AG08395 (cell line): ENCODE results near the gene FHIT.
A peak's percentile ranks its signal among the peaks of the same experiment; 100 is the strongest.

Source experiments
- DNase-seq: peaks from one replicate; pipeline ENCODE4 v3.0.0; 2012; ENCODE audit warnings: mixed read lengths, low spot score

FHIT gene

GRCh38 chr3:60160822-60161748, 1090.2 kb downstream of the FHIT start:
- no peak for DNase-seq

- no peak for DNase-seq
These were observed 1091.0 kb downstream of the FHIT start for GRCh38 chr3:60160111-60160821.

GRCh38 chr3:60158035-60158434, 1093.2 kb downstream of the FHIT start:
- no peak for DNase-seq

GRCh38 chr3:60154011-60154410, 1097.2 kb downstream of the FHIT start:
- no peak for DNase-seq

GRCh38 chr3:60153221-60153999, 1097.8 kb downstream of the FHIT start:
- DNase-seq = no peak

- no peak for DNase-seq
These were observed 1101.8 kb downstream of the FHIT start for GRCh38 chr3:60149501-60149900.

- no peak for DNase-seq
These were observed 1103.9 kb downstream of the FHIT start for GRCh38 chr3:60147249-60147950.

- no peak for DNase-seq
These were observed 1105.1 kb downstream of the FHIT start for GRCh38 chr3:60146121-60146520.

GRCh38 chr3:60144071-60144470, 1107.2 kb downstream of the FHIT start:
- DNase-seq = no peak

- DNase-seq = no peak
These were observed 1109.2 kb downstream of the FHIT start for GRCh38 chr3:60142009-60142408.

- no peak for DNase-seq
These were observed 1111.1 kb downstream of the FHIT start for GRCh38 chr3:60140160-60140559.

GRCh38 chr3:60136601-60137000, 1114.7 kb downstream of the FHIT start:
- no peak for DNase-seq

- DNase-seq = no peak
These were observed 1115.8 kb downstream of the FHIT start for GRCh38 chr3:60135474-60135873.

GRCh38 chr3:60133269-60134162, 1117.7 kb downstream of the FHIT start:
- DNase-seq = no peak

GRCh38 chr3:60131618-60132017, 1119.6 kb downstream of the FHIT start:
- no peak for DNase-seq

- peak; percentile 5 for DNase-seq
These were observed 1124.5 kb downstream of the FHIT start for GRCh38 chr3:60126511-60127304.

GRCh38 chr3:60125686-60126085, 1125.6 kb downstream of the FHIT start:
- DNase-seq = no peak

GRCh38 chr3:60120245-60120644, 1131.0 kb downstream of the FHIT start:
- DNase-seq = no peak

- no peak for DNase-seq
These were observed 1137.1 kb downstream of the FHIT start for GRCh38 chr3:60114191-60114590.

- DNase-seq = no peak
These were observed 1144.0 kb downstream of the FHIT start for GRCh38 chr3:60107275-60107674.
